Common myeloid progenitor, CD34-positive (primary cell): ENCODE data around the gene NRP2.

Source experiments
- CTCF ChIA-PET: fragments of 350-600 bp; sonication (Branson Sonifier 250); formaldehyde crosslinking; loops from one replicate; lab custom pipeline; 2021; ENCODE audit warnings: antibody characterized with exemption; lab: Charles Lee
- POLR2A ChIA-PET: fragments of 350-600 bp; sonication (Branson Sonifier 250); formaldehyde crosslinking; loops from one replicate; lab custom pipeline; 2021; ENCODE audit warnings: antibody characterized with exemption; lab: Charles Lee
- DNase-seq, 3 donors: peaks; one replicate each; pipeline versions ENCODE4 v3.0.0 to v3.0.0-alpha.2; 2013
- H3K27ac ChIP-seq, 2 experiments: 1 replicate in 1 of 2; 2 replicates in 1 of 2; pipeline ENCODE4 v1.7.0; 2013; ENCODE audit warnings: inconsistent platforms in 2 of 2, low read length in 2 of 2, mild to moderate bottlenecking in 2 of 2, low read depth in 1 of 2, moderate library complexity in 1 of 2; ENCODE audit not compliant: severe bottlenecking in 2 of 2, insufficient read depth in 1 of 2, poor library complexity in 1 of 2
- H3K27me3 ChIP-seq, 5 experiments: replicated peaks in 2 of 5; 1 replicate in 3 of 5; 2 replicates in 2 of 5; pipeline versions ENCODE4 v1.6.1 to v1.7.0; 2013; ENCODE audit warnings: low read length in 4 of 5, mild to moderate bottlenecking in 2 of 5, moderate library complexity in 2 of 5, inconsistent platforms in 1 of 5; ENCODE audit not compliant: insufficient read depth in 5 of 5, control insufficient read depth in 4 of 5
- H3K36me3 ChIP-seq, 4 experiments: 1 replicate in 2 of 4; 2 replicates in 2 of 4; pipeline versions ENCODE4 v1.6.1 to v1.7.0; 2013; ENCODE audit warnings: low read length in 3 of 4, control low read depth in 1 of 4, mild to moderate bottlenecking in 1 of 4; ENCODE audit not compliant: control insufficient read depth in 4 of 4, insufficient read depth in 4 of 4
- H3K4me1 ChIP-seq, 4 experiments: 1 replicate in 3 of 4; 2 replicates in 1 of 4; pipeline versions ENCODE4 v1.6.1 to v1.7.1; 2013; ENCODE audit warnings: low read length in 3 of 4, mild to moderate bottlenecking in 3 of 4, control low read depth in 1 of 4, inconsistent platforms in 1 of 4, moderate library complexity in 1 of 4; ENCODE audit not compliant: control insufficient read depth in 4 of 4, insufficient read depth in 4 of 4; ENCODE audit errors: control extremely low read depth in 1 of 4
- H3K4me3 ChIP-seq, 7 experiments: 1 replicate in 4 of 7; 2 replicates in 3 of 7; pipeline versions ENCODE4 v1.5.1 to v1.7.0; 2013; ENCODE audit warnings: mild to moderate bottlenecking in 7 of 7, low read length in 6 of 7, moderate library complexity in 6 of 7, inconsistent platforms in 2 of 7, low read depth in 2 of 7, control low read depth in 1 of 7; ENCODE audit not compliant: insufficient read depth in 4 of 7, control insufficient read depth in 1 of 7; ENCODE audit errors: extremely low read depth in 1 of 7
- H3K9me3 ChIP-seq, 5 experiments: 1 replicate in 4 of 5; 2 replicates in 1 of 5; pipeline versions ENCODE4 v1.6.1 to v1.7.1; 2013; ENCODE audit warnings: low read length in 4 of 5, mild to moderate bottlenecking in 2 of 5, inconsistent platforms in 1 of 5, low read depth in 1 of 5, moderate library complexity in 1 of 5; ENCODE audit not compliant: control insufficient read depth in 4 of 5, insufficient read depth in 2 of 5; ENCODE audit errors: control extremely low read depth in 1 of 5
- WGBS: methylation state at CpG from one replicate; pipeline ENCODE4 v1.1.5; 2013; ENCODE audit not compliant: insufficient coverage; 5-methylcytosine and 5-hydroxymethylcytosine counted together

Gene NRP2

GRCh38 chr2:205642599-205643356, 39.5 kb upstream of the NRP2 start:
- H3K4me1 ChIP-seq, result no peaks in the 10 kb centered on the region
- H3K9me3 ChIP-seq, result peaks cover 0 to 8% (median 0%) of the 10 kb centered on the region in 5 experiments
- ChIA-PET CTCF (interaction anchor here (0.8 kb wide), 2 partner anchors 10 to 14 kb away, joined by 3 read pairs; no protein-coding TSS in a partner anchor), POLR2A (no interaction called here)
- H3K4me3 ChIP-seq, result no peak overlapping the region
- H3K27me3 ChIP-seq, result peaks cover 0 to 23% (median 8%) of the 10 kb centered on the region in 5 experiments
- no peaks in the 10 kb centered on the region for H3K36me3 ChIP-seq
- no peak for DNase-seq
- 53% methylated on average over 4 of the region's 6 CpGs for WGBS
- no peak overlapping the region for H3K27ac ChIP-seq

- Histone ChIP-seq H3K9me3 (peaks cover 0 to 8% (median 0%) of the 10 kb centered on the region in 5 experiments), H3K4me1 (no peaks in the 10 kb centered on the region), H3K27me3 (peaks cover 0 to 23% (median 8%) of the 10 kb centered on the region in 5 experiments), H3K4me3 (no peak overlapping the region), H3K36me3 (no peaks in the 10 kb centered on the region), H3K27ac (no peak overlapping the region)
- CTCF ChIA-PET, result interaction anchor here (0.8 kb wide), 2 partner anchors 11 to 14 kb away, joined by 3 read pairs; no protein-coding TSS in a partner anchor
- 91% methylated on average over 10 of the region's 10 CpGs for WGBS
- DNase-seq, result no peak
- POLR2A ChIA-PET, result no interaction called here
Observed at GRCh38 chr2:205643391-205643885, 38.9 kb upstream of the NRP2 start.

- peaks cover 0 to 22% (median 10%) of the 10 kb centered on the region in 5 experiments for H3K27me3 ChIP-seq
- no peak overlapping the region for H3K4me3 ChIP-seq
- POLR2A ChIA-PET, result no interaction called here
- WGBS, result 100% methylated on average over 3 of the region's 5 CpGs
- H3K9me3 ChIP-seq, result peaks cover 0 to 8% (median 0%) of the 10 kb centered on the region in 5 experiments
- H3K36me3 ChIP-seq, result no peaks in the 10 kb centered on the region
- H3K4me1 ChIP-seq, result no peaks in the 10 kb centered on the region
- no peak for DNase-seq
- CTCF ChIA-PET, result no interaction called here
- H3K27ac ChIP-seq, result no peak overlapping the region
Observed at GRCh38 chr2:205644018-205644417, 38.3 kb upstream of the NRP2 start.

GRCh38 chr2:205646680-205647079, 35.6 kb upstream of the NRP2 start:
- ChIA-PET POLR2A (no interaction called here), CTCF (no interaction called here)
- Histone ChIP-seq H3K4me3 (no peak overlapping the region), H3K36me3 (no peaks in the 10 kb centered on the region), H3K27ac (no peak overlapping the region), H3K9me3 (no peaks in the 10 kb centered on the region), H3K4me1 (no peaks in the 10 kb centered on the region), H3K27me3 (peaks cover 0 to 20% (median 14%) of the 10 kb centered on the region in 5 experiments)
- WGBS, result 61% methylated on average over 6 of the region's 8 CpGs
- DNase-seq, result no peak

GRCh38 chr2:205650450-205650849, 31.9 kb upstream of the NRP2 start:
- no peak overlapping the region for H3K27ac ChIP-seq
- no peaks in the 10 kb centered on the region for H3K9me3 ChIP-seq
- H3K27me3 ChIP-seq, result peaks cover 0 to 15% (median 3%) of the 10 kb centered on the region in 5 experiments
- DNase-seq, result no peak
- H3K4me3 ChIP-seq, result no peak overlapping the region
- no peaks in the 10 kb centered on the region for H3K4me1 ChIP-seq
- 85% methylated on average over 4 of the region's 4 CpGs for WGBS
- H3K36me3 ChIP-seq, result no peaks in the 10 kb centered on the region
- POLR2A ChIA-PET, result interaction anchor here (0.6 kb wide), 2 partner anchors 97 to 801 kb away, joined by 3 to 4 read pairs; no protein-coding TSS in a partner anchor
- CTCF ChIA-PET, result interaction anchor here (1.0 kb wide), 1 partner anchor 10 kb away, joined by 3 read pairs; no protein-coding TSS in a partner anchor

- Histone ChIP-seq H3K4me3 (no peak overlapping the region), H3K27me3 (peaks cover 0 to 15% (median 4%) of the 10 kb centered on the region in 5 experiments), H3K27ac (no peak overlapping the region), H3K36me3 (no peaks in the 10 kb centered on the region), H3K4me1 (no peaks in the 10 kb centered on the region), H3K9me3 (no peaks in the 10 kb centered on the region)
- POLR2A ChIA-PET, result interaction anchor here (0.6 kb wide), 1 partner anchor 97 kb away, joined by 3 read pairs; no protein-coding TSS in a partner anchor
- 100% methylated on average over 5 of the region's 7 CpGs for WGBS
- CTCF ChIA-PET, result interaction anchor here (1.0 kb wide), 1 partner anchor 9 kb away, joined by 3 read pairs; no protein-coding TSS in a partner anchor
- no peak for DNase-seq
Observed at GRCh38 chr2:205650931-205651330, 31.4 kb upstream of the NRP2 start.

- POLR2A ChIA-PET, result no interaction called here
- Histone ChIP-seq H3K36me3 (no peaks in the 10 kb centered on the region), H3K9me3 (no peaks in the 10 kb centered on the region), H3K27ac (no peak overlapping the region), H3K4me1 (no peaks in the 10 kb centered on the region), H3K27me3 (peaks cover 0 to 15% (median 5%) of the 10 kb centered on the region in 5 experiments), H3K4me3 (no peak overlapping the region)
- no CpG with 5 or more reads among the region's 1 CpG for WGBS
- no peak for DNase-seq
- CTCF ChIA-PET, result no interaction called here
Observed at GRCh38 chr2:205651719-205652118, 30.6 kb upstream of the NRP2 start.
